Thyroid gland (tissue), 4 donors: ENCODE results near the gene DDX25. TPM values are rescaled to one million over a fixed set of nuclear protein-coding genes. Genes with fewer than 3 reads are reported as not detected.
"Not testable (repeated sequence)": the region's sequence is repeated elsewhere in the genome, so short reads cannot be mapped to it uniquely, and the experiment has no call there.

ENCODE experiments used
- DNase-seq, 2 donors: peaks; one replicate each; pipeline ENCODE4 v3.0.0-alpha.2; 2019
- H3K27ac ChIP-seq, 3 donors: fragments of 200-600 bp; sonication (generic); 1 replicate in 2 of 3; 2 replicates in 1 of 3; pipeline ENCODE4 v1.5.1; 2016 to 2019; ENCODE audit warnings: mild to moderate bottlenecking in 1 of 3, moderate library complexity in 1 of 3
- H3K27me3 ChIP-seq: fragments of 200-600 bp; sonication (generic); one replicate; pipeline ENCODE4 v1.5.1; 2019
- H3K36me3 ChIP-seq, 2 donors: fragments of 200-600 bp; sonication (generic); one replicate each; pipeline ENCODE4 v1.5.1; 2016 to 2019
- H3K4me1 ChIP-seq, 2 donors: fragments of 200-600 bp; sonication (generic); one replicate each; pipeline ENCODE4 v1.5.1; 2017 to 2019
- H3K4me3 ChIP-seq, 3 donors: fragments of 200-600 bp; sonication (generic); replicated peaks in 1 of 3; 1 replicate in 2 of 3; 2 replicates in 1 of 3; pipeline ENCODE4 v1.5.1; 2016; ENCODE audit warnings: mild to moderate bottlenecking in 1 of 3
- H3K9me3 ChIP-seq: fragments of 200-600 bp; sonication (generic); one replicate; pipeline ENCODE4 v1.5.1; 2017
- CTCF ChIP-seq, 6 experiments: fragments of 200-600 bp in 3 of 6; fragments of 450-650 bp in 3 of 6; sonication (generic) in 3 of 6; IDR thresholded peaks; one replicate each; pipeline ENCODE4 v1.5.1; 2016 to 2019; ENCODE audit warnings: antibody characterized with exemption in 6 of 6, mild to moderate bottlenecking in 2 of 6, inconsistent platforms in 1 of 6, moderate library complexity in 1 of 6
- POLR2A ChIP-seq, 2 donors: fragments of 450-650 bp; IDR thresholded peaks; one replicate each; pipeline ENCODE4 v1.6.1; 2017; ENCODE audit warnings: antibody characterized with exemption in 2 of 2, mild to moderate bottlenecking in 2 of 2, moderate library complexity in 1 of 2
- WGBS, 2 donors: methylation state at CpG; one replicate each; pipeline ENCODE4 v1.1.5; 2017; 5-methylcytosine and 5-hydroxymethylcytosine counted together
- intact Hi-C: fragments of 100-400 bp; cut with DNase I; formaldehyde crosslinking; loops from one replicate; pipeline ENCODE4 v1.15.1; 2023
- total RNA-seq, 4 donors: library from RNA; depleted of rRNA; stranded (reverse); fragments of >200 nt; gene quantifications; one replicate each; pipeline ENCODE4 v1.2.3, GENCODE V29; 2016

DDX25 gene
- total RNA-seq, 4 donors from 2014 or later = 1.6 to 3.8 (median 1.9) TPM

GRCh38 chr11:125910226-125910849 lies 6.0 kb downstream of the DDX25 start:
- intact Hi-C loops = no loop called here
- DNase-seq = no peak
- Histone ChIP-seq H3K36me3 (no peaks in the 10 kb centered on the region), H3K27me3 (no peaks in the 10 kb centered on the region), H3K4me1 (no peaks in the 10 kb centered on the region), H3K9me3 (no peaks in the 10 kb centered on the region), H3K27ac (no peak overlapping the region), H3K4me3 (no peak overlapping the region)
- no peak for TF ChIP-seq POLR2A (IDR thresholded peaks at IDR 0.05)
- TF ChIP-seq CTCF (IDR thresholded peaks at IDR 0.05) = no peak
- WGBS, 2 donors = 83 to 88% methylated on average over 8 of the region's 8 CpGs

- H3K27me3 ChIP-seq, H3K27ac ChIP-seq, H3K9me3 ChIP-seq, intact Hi-C loops, H3K36me3 ChIP-seq, DNase-seq, H3K4me3 ChIP-seq, H3K4me1 ChIP-seq: not testable (repeated sequence)
- 84 to 88% methylated on average over 3 of the region's 3 CpGs for WGBS, 2 donors
Observed at GRCh38 chr11:125914601-125915000, 10.3 kb downstream of the DDX25 start.

GRCh38 chr11:125916683-125917347 lies 12.5 kb downstream of the DDX25 start:
- Histone ChIP-seq H3K36me3 (no peaks in the 10 kb centered on the region), H3K4me1 (no peaks in the 10 kb centered on the region), H3K27ac (no peak overlapping the region), H3K27me3 (no peaks in the 10 kb centered on the region), H3K4me3 (no peak overlapping the region), H3K9me3 (no peaks in the 10 kb centered on the region)
- TF ChIP-seq POLR2A (IDR thresholded peaks at IDR 0.05) (no peak), CTCF (IDR thresholded peaks at IDR 0.05) (no peak)
- DNase-seq = no peak
- intact Hi-C loops = no loop called here
- WGBS, 2 donors = 87 to 89% methylated on average over 12 of the region's 12 CpGs

- Histone ChIP-seq H3K27ac (no peak overlapping the region), H3K4me1 (no peaks in the 10 kb centered on the region), H3K4me3 (no peak overlapping the region), H3K27me3 (no peaks in the 10 kb centered on the region), H3K36me3 (no peaks in the 10 kb centered on the region), H3K9me3 (no peaks in the 10 kb centered on the region)
- TF ChIP-seq CTCF (IDR thresholded peaks at IDR 0.05) (no peak), POLR2A (IDR thresholded peaks at IDR 0.05) (no peak)
- intact Hi-C loops = no loop called here
- 88 to 90% methylated on average over 12 to 13 of the region's 13 CpGs for WGBS, 2 donors
- no peak for DNase-seq
Observed at GRCh38 chr11:125918140-125918840, 14.0 kb downstream of the DDX25 start.

- no peak overlapping the region for H3K27ac ChIP-seq
- H3K4me1 ChIP-seq = no peaks in the 10 kb centered on the region
- intact Hi-C loops = loop anchor here (5.0 kb wide), 1 partner anchor 141 kb away; the partner anchor contains the start of gene CDON
- H3K36me3 ChIP-seq = no peaks in the 10 kb centered on the region
- no peaks in the 10 kb centered on the region for H3K9me3 ChIP-seq
- no peak for DNase-seq
- 83 to 87% methylated on average over 9 of the region's 9 CpGs for WGBS, 2 donors
- H3K4me3 ChIP-seq = no peak overlapping the region
- TF ChIP-seq CTCF (IDR thresholded peaks at IDR 0.05) (no peak), POLR2A (IDR thresholded peaks at IDR 0.05) (no peak)
- H3K27me3 ChIP-seq = no peaks in the 10 kb centered on the region
Observed at GRCh38 chr11:125921042-125921441, 16.7 kb downstream of the DDX25 start.
